ENCODE data around the gene ZSCAN26. TPM values are rescaled to one million over a fixed set of nuclear protein-coding genes. Genes with fewer than 3 reads are reported as not detected.

The ZSCAN26 gene
- 10 to 100 TPM; 25.0 to 30.7 TPM for total RNA-seq

GRCh38 chr6:28266962-28267694, at the start of gene ZSCAN26:
TSS of gene ZSCAN26 (plus strand) at chr6:28267143. CDS start at chr6:28271920, 4,777 bp downstream.
- WGBS: under 1% methylated on average over 32 of the region's 32 CpGs
- TF ChIP-seq POLR2AphosphoS5 (IDR thresholded peaks at IDR 0.05): peak; percentile 66
- no peak for TF ChIP-seq CTCF (IDR thresholded peaks at IDR 0.05)
- TF ChIP-seq POLR2A (IDR thresholded peaks at IDR 0.05): peak; percentile 31
- intact Hi-C loops (cut with DNase I): loop anchor here (5.0 kb wide), 1 partner anchor 70 kb away; the partner anchor contains the start of gene ZSCAN31
- DNase-seq (ENCODE audit: low spot score): peak; percentile 65
- no peaks in the 10 kb centered on the region for H3K27me3 ChIP-seq (replicated peaks; ENCODE audit: insufficient read depth)
- no peaks in the 10 kb centered on the region for H3K9me3 ChIP-seq
- H3K27ac ChIP-seq: peak within 1 kb of the TSS; percentile 73 to 80
- H3K4me1 ChIP-seq (replicated peaks): no peaks in the 10 kb centered on the region
- no peaks in the 10 kb centered on the region for H3K36me3 ChIP-seq
- H3K4me3 ChIP-seq: peak within 1 kb of the TSS; percentile 53 to 54

- H3K4me3 ChIP-seq: no peak overlapping the region
- TF ChIP-seq POLR2A (IDR thresholded peaks at IDR 0.05) (no peak), CTCF (IDR thresholded peaks at IDR 0.05) (no peak), POLR2AphosphoS5 (IDR thresholded peaks at IDR 0.05) (no peak)
- intact Hi-C loops (cut with DNase I): no loop called here
- no peak overlapping the region for H3K27ac ChIP-seq
- no peaks in the 10 kb centered on the region for H3K27me3 ChIP-seq (replicated peaks; ENCODE audit: insufficient read depth)
- 94% methylated on average over 12 of the region's 12 CpGs for WGBS
- H3K9me3 ChIP-seq: no peaks in the 10 kb centered on the region
- H3K4me1 ChIP-seq (replicated peaks): no peaks in the 10 kb centered on the region
- DNase-seq (ENCODE audit: low spot score): no peak
- no peaks in the 10 kb centered on the region for H3K36me3 ChIP-seq
Measured at GRCh38 chr6:28217890-28218289, 49.1 kb upstream of the ZSCAN26 start.

GRCh38 chr6:28218312-28219248, 48.4 kb upstream of the ZSCAN26 start:
- DNase-seq (ENCODE audit: low spot score): peak; percentile 55
- intact Hi-C loops (cut with DNase I): no loop called here
- H3K4me3 ChIP-seq: peak overlapping the region; percentile 52 to 58
- H3K27ac ChIP-seq: peak overlapping the region; percentile 50 to 59
- no peaks in the 10 kb centered on the region for H3K4me1 ChIP-seq (replicated peaks)
- no peaks in the 10 kb centered on the region for H3K36me3 ChIP-seq
- no peak for TF ChIP-seq POLR2A (IDR thresholded peaks at IDR 0.05)
- TF ChIP-seq POLR2AphosphoS5 (IDR thresholded peaks at IDR 0.05): peak; percentile 20
- no peaks in the 10 kb centered on the region for H3K9me3 ChIP-seq
- WGBS: 10% methylated on average over 49 of the region's 56 CpGs
- H3K27me3 ChIP-seq (replicated peaks; ENCODE audit: insufficient read depth): no peaks in the 10 kb centered on the region

- no peak overlapping the region for H3K4me3 ChIP-seq
- DNase-seq (ENCODE audit: low spot score): no peak
- H3K36me3 ChIP-seq: no peaks in the 10 kb centered on the region
- intact Hi-C loops (cut with DNase I): loop anchor here (10.0 kb wide), 1 partner anchor 134 kb away; no protein-coding TSS in a partner anchor
- no peak overlapping the region for H3K27ac ChIP-seq
- WGBS: 35% methylated on average over 6 of the region's 6 CpGs
- H3K27me3 ChIP-seq (replicated peaks; ENCODE audit: insufficient read depth): no peaks in the 10 kb centered on the region
- TF ChIP-seq POLR2AphosphoS5 (IDR thresholded peaks at IDR 0.05): no peak
- no peak for TF ChIP-seq POLR2A (IDR thresholded peaks at IDR 0.05)
- TF ChIP-seq CTCF (IDR thresholded peaks at IDR 0.05): no peak
- no peaks in the 10 kb centered on the region for H3K4me1 ChIP-seq (replicated peaks)
- no peaks in the 10 kb centered on the region for H3K9me3 ChIP-seq
Measured at GRCh38 chr6:28220257-28221133, 46.4 kb upstream of the ZSCAN26 start.
